T-cell (primary cell): ENCODE data around the gene LY6G6F. TPM values are rescaled to one million over a fixed set of nuclear protein-coding genes. Genes with fewer than 3 reads are reported as not detected.
A peak's percentile ranks its signal among the peaks of the same experiment; 100 is the strongest.

Experiments
- ATAC-seq, 4 experiments: fragments of 200-7000 bp in 3 of 4; fragments of 150-1000 bp in 1 of 4; cut with Tn5 transposase; replicated peaks in 1 of 4; 1 replicate in 3 of 4; 2 replicates in 1 of 4; pipeline ENCODE4 v1.10.0; 2021; ENCODE audit warnings: moderate library complexity in 3 of 4, mild to moderate bottlenecking in 2 of 4, moderate number of reproducible peaks in 1 of 4
- CTCF ChIA-PET, 2 donors: fragments of 300-600 bp; sonication (Branson Sonifier 250); formaldehyde crosslinking; loops; one replicate each; lab custom pipeline; 2022; ENCODE audit warnings: antibody characterized with exemption in 2 of 2; lab: Charles Lee
- POLR2A ChIA-PET, 2 donors: fragments of 300-600 bp; sonication (Branson Sonifier 250); formaldehyde crosslinking; loops; one replicate each; lab custom pipeline; 2022; ENCODE audit warnings: antibody characterized with exemption in 2 of 2; lab: Charles Lee
- DNase-seq, 35 experiments: peaks; one replicate each; pipeline versions ENCODE4 v3.0.0 to v3.0.0-alpha.2; 2013 to 2023
- H3K27ac ChIP-seq: one replicate; pipeline ENCODE4 v1.5.1; 2013; ENCODE audit warnings: low read length
- H3K27me3 ChIP-seq, 2 experiments: replicated peaks in 1 of 2; 1 replicate in 1 of 2; 2 replicates in 1 of 2; pipeline versions ENCODE4 v1.6.1 to v1.7.0; 2013; ENCODE audit warnings: low read length in 1 of 2, mixed read lengths in 1 of 2; ENCODE audit not compliant: control insufficient read depth in 2 of 2, insufficient read depth in 2 of 2; ENCODE audit errors: extremely low read depth in 1 of 2
- H3K36me3 ChIP-seq, 2 donors: 1 replicate in 1 of 2; 2 replicates in 1 of 2; pipeline versions ENCODE4 v1.6.1 to v1.7.0; 2013; ENCODE audit warnings: low read length in 1 of 2; ENCODE audit not compliant: control insufficient read depth in 2 of 2, insufficient read depth in 1 of 2; ENCODE audit errors: extremely low read depth in 1 of 2
- H3K4me1 ChIP-seq, 2 experiments: 1 replicate in 1 of 2; 2 replicates in 1 of 2; pipeline versions ENCODE4 v1.6.1 to v1.7.0; 2013; ENCODE audit warnings: low read length in 2 of 2, mixed read lengths in 1 of 2; ENCODE audit not compliant: insufficient read depth in 2 of 2, control insufficient read depth in 1 of 2; ENCODE audit errors: extremely low read depth in 1 of 2
- H3K4me3 ChIP-seq, 2 donors: 1 replicate in 1 of 2; 2 replicates in 1 of 2; pipeline versions ENCODE4 v1.5.1 to v1.7.0; 2013; ENCODE audit warnings: mild to moderate bottlenecking in 2 of 2, low read length in 1 of 2, moderate library complexity in 1 of 2; ENCODE audit not compliant: control insufficient read depth in 1 of 2; ENCODE audit errors: extremely low read depth in 1 of 2
- H3K9me3 ChIP-seq: 2 replicates; pipeline ENCODE4 v1.7.0; 2013
- H3K27ac Mint-ChIP-seq, 2 donors: one replicate each; pipeline ENCODE4 v1.8.0; 2020 to 2021; ENCODE audit warnings: mild to moderate bottlenecking in 2 of 2, mixed read lengths in 2 of 2
- H3K27me3 Mint-ChIP-seq, 2 donors: one replicate each; pipeline ENCODE4 v1.8.0; 2021 to 2022; ENCODE audit warnings: mixed read lengths in 2 of 2
- H3K36me3 Mint-ChIP-seq: one replicate; pipeline ENCODE4 v1.8.0; 2021; ENCODE audit warnings: mixed read lengths
- H3K4me1 Mint-ChIP-seq, 3 donors: one replicate each; pipeline ENCODE4 v1.8.0; 2020 to 2022; ENCODE audit warnings: mixed read lengths in 3 of 3, mild to moderate bottlenecking in 1 of 3
- H3K4me3 Mint-ChIP-seq, 3 donors: one replicate each; pipeline ENCODE4 v1.8.0; 2020 to 2022; ENCODE audit warnings: mild to moderate bottlenecking in 3 of 3, mixed read lengths in 3 of 3, moderate library complexity in 3 of 3
- H3K9me3 Mint-ChIP-seq, 3 donors: one replicate each; pipeline ENCODE4 v1.8.0; 2020 to 2022; ENCODE audit warnings: mixed read lengths in 3 of 3
- WGBS: methylation state at CpG from one replicate; pipeline ENCODE4 v1.1.5; 2013; ENCODE audit warnings: missing lambda C conversion rate; ENCODE audit not compliant: insufficient coverage; 5-methylcytosine and 5-hydroxymethylcytosine counted together
- total RNA-seq, 35 experiments: library from RNA in 6 of 35; stranded (reverse) in 6 of 35; fragments of 120-200 nt in 1 of 35; gene quantifications; one replicate each; pipeline versions ENCODE4 v1.2.1 to v1.2.4 and lab custom pipeline; 2013 to 2026

The LY6G6F gene
- total RNA-seq, 5 donors from 2014 or later (not counting 1 experiment from before 2014, with no cell fraction given), result not detected

GRCh38 chr6:31723980-31724691 lies 17.5 kb downstream of the LY6G6F start:
- H3K27ac ChIP-seq, result no peak overlapping the region
- H3K9me3 Mint-ChIP-seq, result no peaks in the 10 kb centered on the region
- H3K4me3 Mint-ChIP-seq, result no peak overlapping the region
- no peaks in the 10 kb centered on the region for H3K9me3 ChIP-seq
- CTCF ChIA-PET, result no interaction called here
- no peaks in the 10 kb centered on the region for H3K36me3 Mint-ChIP-seq
- WGBS, result 93% methylated on average over 23 of the region's 25 CpGs
- H3K36me3 ChIP-seq, result no peaks in the 10 kb centered on the region
- H3K27me3 ChIP-seq, result no peaks in the 10 kb centered on the region
- no peak for ATAC-seq
- POLR2A ChIA-PET, result interaction anchor here in 1 of 2 donors (0.6 kb wide), 1 partner anchor 83 kb away, joined by 3 read pairs; no protein-coding TSS in a partner anchor
- no peak overlapping the region for H3K27ac Mint-ChIP-seq
- H3K4me1 ChIP-seq, result peaks cover 13 to 34% of the 10 kb centered on the region in 2 experiments
- H3K4me3 ChIP-seq, result no peak overlapping the region
- no peak for DNase-seq
- H3K4me1 Mint-ChIP-seq, result peaks cover 32 to 40% (median 39%) of the 10 kb centered on the region in 3 donors
- H3K27me3 Mint-ChIP-seq, result no peaks in the 10 kb centered on the region

- ChIA-PET CTCF (interaction anchor here (0.5 to 0.7 kb wide), 3 partner anchors 16 to 247 kb away, joined by 3 to 5 read pairs (median 5); partner anchors contain the start of gene EHMT2 (in 1 of the 2)), POLR2A (no interaction called here)
- Mint-ChIP-seq H3K27me3 (no peaks in the 10 kb centered on the region), H3K27ac (peak overlapping the region; percentile 16 to 46), H3K4me3 (no peak overlapping the region), H3K9me3 (no peaks in the 10 kb centered on the region), H3K4me1 (peaks cover 41 to 54% (median 52%) of the 10 kb centered on the region in 3 donors), H3K36me3 (no peaks in the 10 kb centered on the region)
- Histone ChIP-seq H3K4me3 (no peak overlapping the region), H3K36me3 (peaks cover 0 to 3% of the 10 kb centered on the region in 2 donors), H3K9me3 (no peaks in the 10 kb centered on the region), H3K4me1 (peaks cover 13 to 50% of the 10 kb centered on the region in 2 experiments), H3K27ac (no peak overlapping the region), H3K27me3 (no peaks in the 10 kb centered on the region)
- no peak for ATAC-seq
- DNase-seq, result no peak
- 60% methylated on average over 5 of the region's 12 CpGs for WGBS
These were observed 19.1 kb downstream of the LY6G6F start for GRCh38 chr6:31725502-31726350.

- Mint-ChIP-seq H3K4me1 (peaks cover 42 to 60% (median 55%) of the 10 kb centered on the region in 3 donors), H3K27ac (peak overlapping the region; percentile 77 to 84), H3K4me3 (peak overlapping the region; percentile 45 to 67 (median 58)), H3K36me3 (peaks cover 6% of the 10 kb centered on the region), H3K9me3 (no peaks in the 10 kb centered on the region), H3K27me3 (no peaks in the 10 kb centered on the region)
- peaks cover 13 to 52% of the 10 kb centered on the region in 2 experiments for H3K4me1 ChIP-seq
- DNase-seq (peak in 4 of 35 experiments; percentile 5 to 52 (median 25)), ATAC-seq (peak in 2 of 4 experiments; percentile 14 to 20)
- WGBS, result 66% methylated on average over 5 of the region's 7 CpGs
- POLR2A ChIA-PET, result interaction anchor here in 1 of 2 donors (0.6 kb wide), 1 partner anchor 490 kb away, joined by 4 read pairs; no protein-coding TSS in a partner anchor
- H3K9me3 ChIP-seq, result no peaks in the 10 kb centered on the region
- H3K27ac ChIP-seq, result no peak overlapping the region
- H3K4me3 ChIP-seq, result no peak overlapping the region
- H3K27me3 ChIP-seq, result no peaks in the 10 kb centered on the region
- CTCF ChIA-PET, result interaction anchor here (0.6 to 1.5 kb wide), 6 partner anchors 9 to 132 kb away, joined by 3 to 9 read pairs (median 4); partner anchors contain the start of gene CLIC1 (in 1 of the 2)
- H3K36me3 ChIP-seq, result peaks cover 0 to 15% of the 10 kb centered on the region in 2 donors
These were observed 20.5 kb downstream of the LY6G6F start for GRCh38 chr6:31727034-31727716.

- Mint-ChIP-seq H3K27ac (peak overlapping the region; percentile 77 to 84), H3K4me3 (peak overlapping the region; percentile 45 to 94 (median 58)), H3K4me1 (peaks cover 43 to 57% (median 55%) of the 10 kb centered on the region in 3 donors), H3K27me3 (no peaks in the 10 kb centered on the region), H3K9me3 (no peaks in the 10 kb centered on the region), H3K36me3 (peaks cover 10% of the 10 kb centered on the region)
- ChIA-PET CTCF (interaction anchor here (0.6 to 1.5 kb wide), 6 partner anchors 9 to 131 kb away, joined by 3 to 9 read pairs (median 4); partner anchors contain the start of gene CLIC1 (in 1 of the 2)), POLR2A (interaction anchor here (0.6 to 0.7 kb wide), 5 partner anchors 14 to 491 kb away, joined by 3 to 9 read pairs (median 4); no protein-coding TSS in a partner anchor)
- Histone ChIP-seq H3K4me3 (no peak overlapping the region), H3K4me1 (peaks cover 13 to 54% of the 10 kb centered on the region in 2 experiments), H3K27ac (peak overlapping the region; percentile 19), H3K9me3 (no peaks in the 10 kb centered on the region), H3K27me3 (no peaks in the 10 kb centered on the region), H3K36me3 (peaks cover 0 to 22% of the 10 kb centered on the region in 2 donors)
- WGBS, result 89% methylated on average over 25 of the region's 41 CpGs
- ATAC-seq, result no peak
- DNase-seq, result no peak
These were observed 21.3 kb downstream of the LY6G6F start for GRCh38 chr6:31727717-31728671.

GRCh38 chr6:31728767-31729514 lies 22.3 kb downstream of the LY6G6F start, which contains the start of gene DDAH2:
Gene DDAH2, minus strand, starts transcription at chr6:31729299. Its CDS starts 138 bp downstream, at chr6:31729161.
- ChIA-PET CTCF (interaction anchor here (0.6 to 2.3 kb wide), 12 partner anchors 9 to 134 kb away, joined by 3 to 29 read pairs (median 4); partner anchors contain the start of genes HSPA1A (in 1 of the 2), HSPA1L (in 1 of the 2), LSM2 (in 1 of the 2) and MSH5 (in 1 of the 2)), POLR2A (interaction anchor here in 1 of 2 donors (0.7 kb wide), 2 partner anchors 44 to 166 kb away, joined by 5 to 9 read pairs; no protein-coding TSS in a partner anchor)
- H3K27ac ChIP-seq, result peak within 1 kb of the TSS; percentile 22
- ATAC-seq (peak; percentile 12 to 33 (median 19)), DNase-seq (no peak)
- H3K9me3 Mint-ChIP-seq, result no peaks in the 10 kb centered on the region
- peak within 1 kb of the TSS; percentile 94 to 96 (median 94) for H3K4me3 Mint-ChIP-seq
- H3K36me3 ChIP-seq, result peaks cover 4 to 32% of the 10 kb centered on the region in 2 donors
- no peaks in the 10 kb centered on the region for H3K27me3 Mint-ChIP-seq
- H3K4me3 ChIP-seq, result peak within 1 kb of the TSS; percentile 88 to 95
- H3K9me3 ChIP-seq, result no peaks in the 10 kb centered on the region
- 48% methylated on average over 26 of the region's 36 CpGs for WGBS
- H3K4me1 Mint-ChIP-seq, result peaks cover 46 to 60% (median 58%) of the 10 kb centered on the region in 3 donors
- H3K4me1 ChIP-seq, result peaks cover 13 to 52% of the 10 kb centered on the region in 2 experiments
- H3K36me3 Mint-ChIP-seq, result peaks cover 19% of the 10 kb centered on the region
- no peaks in the 10 kb centered on the region for H3K27me3 ChIP-seq
- H3K27ac Mint-ChIP-seq, result peak within 1 kb of the TSS; percentile 86 to 90
